GM23338 (cell line): ENCODE data around the gene FBLN2. TPM values are rescaled to one million over a fixed set of nuclear protein-coding genes. Genes with fewer than 3 reads are reported as not detected.

Experiments
- ATAC-seq: fragments of 200-7000 bp; cut with Tn5 transposase; 3 replicates; pipeline ENCODE4 v1.9.1; 2020
- DNase-seq: peaks from one replicate; pipeline ENCODE4 v3.0.0-alpha.2; 2015; ENCODE audit warnings: low spot score
- H2AFZ ChIP-seq: fragments of 200-600 bp; sonication (generic); 2 replicates; pipeline ENCODE4 v1.8.0; 2016; ENCODE audit warnings: antibody characterized with exemption, mild to moderate bottlenecking, moderate library complexity
- H3F3A ChIP-seq: fragments of 200-600 bp; sonication (generic); replicated peaks from 2 replicates; pipeline ENCODE4 v1.8.0; 2017; ENCODE audit warnings: antibody characterized with exemption, mixed run types, low read depth
- H3K27ac ChIP-seq: fragments of 200-600 bp; sonication (generic); 2 replicates; pipeline ENCODE4 v1.6.1; 2016; ENCODE audit warnings: low read depth
- H3K27me3 ChIP-seq: fragments of 200-600 bp; sonication (generic); 2 replicates; pipeline ENCODE4 v1.8.0; 2016; ENCODE audit warnings: mild to moderate bottlenecking, mixed run types, moderate library complexity; ENCODE audit not compliant: insufficient read depth
- H3K36me3 ChIP-seq: fragments of 200-600 bp; sonication (generic); 2 replicates; pipeline ENCODE4 v1.8.0; 2016; ENCODE audit warnings: mild to moderate bottlenecking; ENCODE audit not compliant: insufficient read depth
- H3K4me1 ChIP-seq: fragments of 200-600 bp; sonication (generic); 2 replicates; pipeline ENCODE4 v1.8.0; 2016; ENCODE audit warnings: mild to moderate bottlenecking, moderate library complexity; ENCODE audit not compliant: insufficient read depth
- H3K4me2 ChIP-seq: fragments of 200-600 bp; sonication (generic); 2 replicates; pipeline ENCODE4 v1.7.1; 2017; ENCODE audit warnings: mixed run types
- H3K4me3 ChIP-seq: fragments of 200-600 bp; sonication (generic); 2 replicates; pipeline ENCODE4 v1.6.1; 2016; ENCODE audit warnings: mixed run types
- H3K79me2 ChIP-seq: fragments of 200-600 bp; sonication (generic); replicated peaks from 2 replicates; pipeline ENCODE4 v1.8.0; 2017; ENCODE audit warnings: mild to moderate bottlenecking; ENCODE audit not compliant: insufficient read depth
- H3K9me2 ChIP-seq: fragments of 200-600 bp; sonication (generic); 2 replicates; pipeline ENCODE4 v1.8.0; 2017; ENCODE audit not compliant: insufficient read depth
- H4K20me1 ChIP-seq: fragments of 200-600 bp; sonication (generic); replicated peaks from 2 replicates; pipeline ENCODE4 v1.8.0; 2017; ENCODE audit warnings: mild to moderate bottlenecking; ENCODE audit not compliant: insufficient read depth
- H3K27ac Mint-ChIP-seq: 2 replicates; pipeline ENCODE4 v1.8.0; 2020; ENCODE audit warnings: inconsistent platforms, mild to moderate bottlenecking, moderate library complexity, mixed read lengths
- H3K27me3 Mint-ChIP-seq: 3 replicates; pipeline ENCODE4 v1.8.0; 2022; ENCODE audit warnings: low read depth, mild to moderate bottlenecking, moderate library complexity, mixed read lengths, inconsistent platforms; ENCODE audit not compliant: insufficient read depth, poor library complexity
- H3K36me3 Mint-ChIP-seq: 3 replicates; pipeline ENCODE4 v1.8.0; 2021; ENCODE audit warnings: low read depth, mild to moderate bottlenecking, inconsistent platforms, moderate library complexity, mixed read lengths
- H3K4me1 Mint-ChIP-seq: 3 replicates; pipeline ENCODE4 v1.8.0; 2020; ENCODE audit warnings: mild to moderate bottlenecking, inconsistent platforms, mixed read lengths
- H3K4me3 Mint-ChIP-seq: 3 replicates; pipeline ENCODE4 v1.8.0; 2021; ENCODE audit warnings: moderate library complexity, mild to moderate bottlenecking, inconsistent platforms, mixed read lengths
- H3K9me3 Mint-ChIP-seq: 3 replicates; pipeline ENCODE4 v1.8.0; 2020; ENCODE audit warnings: moderate library complexity, mild to moderate bottlenecking, inconsistent platforms, mixed read lengths
- CREB1 ChIP-seq: fragments of 250-450 bp; sonication (Bioruptor Pico); IDR thresholded peaks from 2 replicates; pipeline ENCODE4 v1.5.0; 2020; ENCODE audit warnings: low read depth, mild to moderate bottlenecking, moderate library complexity
- EZH2 ChIP-seq: fragments of 200-600 bp; sonication (generic); IDR thresholded peaks from one replicate; pipeline ENCODE4 v1.8.0; 2017; ENCODE audit warnings: antibody characterized with exemption, mild to moderate bottlenecking, low read depth; ENCODE audit not compliant: unreplicated experiment
- EZH2phosphoT487 ChIP-seq: fragments of 200-600 bp; sonication (generic); IDR thresholded peaks from one replicate; pipeline ENCODE4 v1.8.1; 2018; ENCODE audit warnings: antibody characterized with exemption; ENCODE audit not compliant: unreplicated experiment
- JUNB ChIP-seq: IDR thresholded peaks from one replicate; pipeline ENCODE4 v1.6.1; 2016; ENCODE audit warnings: antibody characterized with exemption; ENCODE audit not compliant: unreplicated experiment
- NANOG ChIP-seq: IDR thresholded peaks from 2 replicates; pipeline ENCODE4 v1.6.1; 2016; ENCODE audit warnings: antibody characterized with exemption, borderline replicate concordance
- STAT1 ChIP-seq: IDR thresholded peaks from one replicate; pipeline ENCODE4 v1.6.1; 2016; ENCODE audit warnings: antibody characterized with exemption; ENCODE audit not compliant: unreplicated experiment
- ZNF114 ChIP-seq: fragments of 250-450 bp; sonication (Bioruptor Pico); IDR thresholded peaks from 2 replicates; pipeline ENCODE4 v1.5.0; 2020; ENCODE audit warnings: mild to moderate bottlenecking, moderate library complexity
- polyA plus RNA-seq: library from polyadenylated mRNA; unstranded; fragments of >200 nt; fragmentation: Nextera tagmentation; extraction: Ambion mirVana; gene quantifications from 2 replicates; pipeline ENCODE4 v1.2.1, GENCODE V29; 2016
- total RNA-seq: library from RNA; depleted of rRNA; stranded (reverse); fragments of >200 nt; shearing (Covaris generic); gene quantifications from 2 replicates; pipeline ENCODE4 v1.2.3, GENCODE V29; 2014
- TF ChIP-seq, protein P1 (sequence below): IDR thresholded peaks from one replicate; pipeline ENCODE4 v1.6.1; 2018; ENCODE audit warnings: antibody characterized with exemption; ENCODE audit not compliant: unreplicated experiment
- TF ChIP-seq, protein P2 (sequence below), 2 experiments: fragments of 200-600 bp in 1 of 2; sonication (generic) in 1 of 2; conservative IDR thresholded peaks; 2 replicates each; pipeline versions ENCODE4 v1.5.1 to v1.6.1; 2016 to 2017; ENCODE audit warnings: antibody characterized with exemption in 2 of 2, low read depth in 2 of 2, mild to moderate bottlenecking in 2 of 2, moderate library complexity in 1 of 2

FBLN2 gene
- total and polyA plus RNA-seq, 2 experiments from 2014 or later: 18.8 to 26.8 TPM

DNA sequence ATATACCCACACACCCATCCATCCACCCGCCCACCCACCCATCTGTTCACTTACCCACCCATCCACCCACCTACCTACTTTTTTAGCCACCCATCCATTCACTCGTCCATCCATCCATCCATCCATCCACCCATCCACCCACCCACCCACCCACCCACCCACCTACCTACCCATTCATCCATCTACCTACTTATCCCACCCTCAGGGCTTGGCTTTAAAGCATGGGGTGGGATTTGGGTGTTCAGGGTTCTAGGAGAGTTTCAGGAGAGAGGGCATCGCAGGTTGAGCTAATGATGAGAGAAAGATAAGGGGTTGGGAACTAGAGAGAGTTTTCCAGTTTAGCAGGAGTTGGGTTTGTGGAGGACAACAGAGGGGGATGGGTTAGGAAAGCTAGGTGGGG, 9.7 kb downstream of the FBLN2 start:
- no peak overlapping the region for H3K4me2 ChIP-seq
- H3K4me1 ChIP-seq: no peaks in the 10 kb centered on the region
- Mint-ChIP-seq H3K36me3 (no peaks in the 10 kb centered on the region), H3K27me3 (peaks cover 12% of the 10 kb centered on the region), H3K4me3 (no peak overlapping the region), H3K27ac (no peak overlapping the region), H3K4me1 (peaks cover 12% of the 10 kb centered on the region), H3K9me3 (no peaks in the 10 kb centered on the region)
- no peaks in the 10 kb centered on the region for H3K27me3 ChIP-seq
- H4K20me1 ChIP-seq: no peaks in the 10 kb centered on the region
- no peak overlapping the region for H3K4me3 ChIP-seq
- H2AFZ ChIP-seq: no peak overlapping the region
- ATAC-seq (no peak), DNase-seq (no peak)
- TF ChIP-seq, protein P1, sequence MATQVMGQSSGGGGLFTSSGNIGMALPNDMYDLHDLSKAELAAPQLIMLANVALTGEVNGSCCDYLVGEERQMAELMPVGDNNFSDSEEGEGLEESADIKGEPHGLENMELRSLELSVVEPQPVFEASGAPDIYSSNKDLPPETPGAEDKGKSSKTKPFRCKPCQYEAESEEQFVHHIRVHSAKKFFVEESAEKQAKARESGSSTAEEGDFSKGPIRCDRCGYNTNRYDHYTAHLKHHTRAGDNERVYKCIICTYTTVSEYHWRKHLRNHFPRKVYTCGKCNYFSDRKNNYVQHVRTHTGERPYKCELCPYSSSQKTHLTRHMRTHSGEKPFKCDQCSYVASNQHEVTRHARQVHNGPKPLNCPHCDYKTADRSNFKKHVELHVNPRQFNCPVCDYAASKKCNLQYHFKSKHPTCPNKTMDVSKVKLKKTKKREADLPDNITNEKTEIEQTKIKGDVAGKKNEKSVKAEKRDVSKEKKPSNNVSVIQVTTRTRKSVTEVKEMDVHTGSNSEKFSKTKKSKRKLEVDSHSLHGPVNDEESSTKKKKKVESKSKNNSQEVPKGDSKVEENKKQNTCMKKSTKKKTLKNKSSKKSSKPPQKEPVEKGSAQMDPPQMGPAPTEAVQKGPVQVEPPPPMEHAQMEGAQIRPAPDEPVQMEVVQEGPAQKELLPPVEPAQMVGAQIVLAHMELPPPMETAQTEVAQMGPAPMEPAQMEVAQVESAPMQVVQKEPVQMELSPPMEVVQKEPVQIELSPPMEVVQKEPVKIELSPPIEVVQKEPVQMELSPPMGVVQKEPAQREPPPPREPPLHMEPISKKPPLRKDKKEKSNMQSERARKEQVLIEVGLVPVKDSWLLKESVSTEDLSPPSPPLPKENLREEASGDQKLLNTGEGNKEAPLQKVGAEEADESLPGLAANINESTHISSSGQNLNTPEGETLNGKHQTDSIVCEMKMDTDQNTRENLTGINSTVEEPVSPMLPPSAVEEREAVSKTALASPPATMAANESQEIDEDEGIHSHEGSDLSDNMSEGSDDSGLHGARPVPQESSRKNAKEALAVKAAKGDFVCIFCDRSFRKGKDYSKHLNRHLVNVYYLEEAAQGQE: no peak
- TF ChIP-seq NANOG: no peak
- no peak for TF ChIP-seq STAT1
- TF ChIP-seq, protein P2, sequence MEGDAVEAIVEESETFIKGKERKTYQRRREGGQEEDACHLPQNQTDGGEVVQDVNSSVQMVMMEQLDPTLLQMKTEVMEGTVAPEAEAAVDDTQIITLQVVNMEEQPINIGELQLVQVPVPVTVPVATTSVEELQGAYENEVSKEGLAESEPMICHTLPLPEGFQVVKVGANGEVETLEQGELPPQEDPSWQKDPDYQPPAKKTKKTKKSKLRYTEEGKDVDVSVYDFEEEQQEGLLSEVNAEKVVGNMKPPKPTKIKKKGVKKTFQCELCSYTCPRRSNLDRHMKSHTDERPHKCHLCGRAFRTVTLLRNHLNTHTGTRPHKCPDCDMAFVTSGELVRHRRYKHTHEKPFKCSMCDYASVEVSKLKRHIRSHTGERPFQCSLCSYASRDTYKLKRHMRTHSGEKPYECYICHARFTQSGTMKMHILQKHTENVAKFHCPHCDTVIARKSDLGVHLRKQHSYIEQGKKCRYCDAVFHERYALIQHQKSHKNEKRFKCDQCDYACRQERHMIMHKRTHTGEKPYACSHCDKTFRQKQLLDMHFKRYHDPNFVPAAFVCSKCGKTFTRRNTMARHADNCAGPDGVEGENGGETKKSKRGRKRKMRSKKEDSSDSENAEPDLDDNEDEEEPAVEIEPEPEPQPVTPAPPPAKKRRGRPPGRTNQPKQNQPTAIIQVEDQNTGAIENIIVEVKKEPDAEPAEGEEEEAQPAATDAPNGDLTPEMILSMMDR (conservative IDR thresholded peaks at IDR 0.05; ENCODE audit: low read depth in 2 of 2): no peak
- H3K27ac ChIP-seq: no peak overlapping the region
- H3K79me2 ChIP-seq: no peaks in the 10 kb centered on the region
- H3K36me3 ChIP-seq: no peaks in the 10 kb centered on the region
- H3F3A ChIP-seq: no peaks in the 10 kb centered on the region
- H3K9me2 ChIP-seq: no peaks in the 10 kb centered on the region

DNA sequence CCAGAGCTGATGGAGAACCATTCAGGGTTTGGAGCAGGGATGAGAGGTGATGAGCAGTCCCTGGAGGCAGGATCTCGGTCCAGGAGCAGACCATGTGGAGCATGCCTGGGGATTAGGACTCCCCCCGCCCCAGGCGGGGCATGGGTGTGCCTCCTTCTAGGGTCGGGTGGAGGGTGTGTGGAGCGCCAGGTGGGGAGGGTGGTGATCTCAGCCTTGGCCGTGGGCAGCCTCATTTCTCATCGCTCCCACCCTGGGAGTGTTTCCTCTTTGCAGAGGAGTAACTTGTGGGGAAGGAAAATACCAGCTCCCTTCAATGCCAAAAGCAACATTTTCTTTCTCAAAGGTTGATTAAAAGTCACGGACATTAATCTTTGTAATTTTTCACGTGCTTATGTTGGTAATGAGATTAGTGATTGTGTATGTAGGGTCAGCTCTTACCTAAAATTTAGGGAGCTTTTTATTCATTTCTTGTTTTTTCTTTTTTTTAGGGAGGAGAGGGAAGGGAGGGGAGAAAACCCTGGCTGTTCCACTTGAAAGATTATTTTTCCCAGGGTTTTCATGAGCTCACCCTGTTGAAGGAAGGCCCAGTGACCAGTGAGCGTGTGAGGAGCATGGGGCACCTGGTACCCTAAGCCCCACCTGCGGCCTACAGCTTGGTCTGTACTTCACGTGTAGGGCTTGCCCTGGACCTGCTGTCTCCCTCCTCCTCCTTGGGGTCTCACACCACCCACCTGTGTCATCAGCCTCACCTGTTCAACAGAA, 11.0 kb downstream of the FBLN2 start:
- no peaks in the 10 kb centered on the region for H3K36me3 Mint-ChIP-seq
- Histone ChIP-seq H3F3A (no peaks in the 10 kb centered on the region), H3K27ac (no peak overlapping the region), H3K4me1 (no peaks in the 10 kb centered on the region), H3K4me3 (no peak overlapping the region), H3K4me2 (no peak overlapping the region), H3K79me2 (no peaks in the 10 kb centered on the region), H3K9me2 (no peaks in the 10 kb centered on the region), H3K36me3 (no peaks in the 10 kb centered on the region), H4K20me1 (no peaks in the 10 kb centered on the region), H2AFZ (no peak overlapping the region), H3K27me3 (no peaks in the 10 kb centered on the region)
- H3K27me3 Mint-ChIP-seq: peaks cover 13% of the 10 kb centered on the region
- DNase-seq (no peak), ATAC-seq (no peak)
- H3K4me1 Mint-ChIP-seq: peaks cover 17% of the 10 kb centered on the region
- H3K27ac Mint-ChIP-seq: no peak overlapping the region; the same call in 1 of the 2 replicates
- H3K4me3 Mint-ChIP-seq: no peak overlapping the region
- no peaks in the 10 kb centered on the region for H3K9me3 Mint-ChIP-seq
- no peak for TF ChIP-seq EZH2phosphoT487
- TF ChIP-seq EZH2: no peak
- TF ChIP-seq, protein P2 (conservative IDR thresholded peaks at IDR 0.05; ENCODE audit: low read depth in 2 of 2): no peak
- TF ChIP-seq CREB1 (CRISPR knock-in tag): no peak
- TF ChIP-seq JUNB: no peak
- no peak for TF ChIP-seq STAT1
- no peak for TF ChIP-seq ZNF114 (CRISPR knock-in tag)
